ENCODE results near the gene RIMKLB. TPM values are rescaled to one million over a fixed set of nuclear protein-coding genes. Genes with fewer than 3 reads are reported as not detected.

Gene RIMKLB
- total RNA-seq, 1 experiment from 2014 or later: 0.39 TPM

GRCh38 chr12:8695116-8695515 lies 2.7 kb upstream of the RIMKLB start:
- Histone ChIP-seq H3K9me2 (ENCODE audit: insufficient read depth) (no peaks in the 10 kb centered on the region), H3K27ac (ENCODE audit: low read depth, low read length) (no peak overlapping the region), H2AFZ (ENCODE audit: low read depth, low read length, poor library complexity, severe bottlenecking) (no peak overlapping the region), H3K36me3 (ENCODE audit: control insufficient read depth in 1 of 2, insufficient read depth in 2 of 2, low read length in 2 of 2) (no peaks in the 10 kb centered on the region), H3K79me2 (ENCODE audit: insufficient read depth, low read length) (no peaks in the 10 kb centered on the region), H3K4me1 (ENCODE audit: control insufficient read depth in 1 of 2, insufficient read depth in 2 of 2, low read length in 2 of 2) (no peaks in the 10 kb centered on the region), H3K9ac (ENCODE audit: low read length) (no peak overlapping the region), H3K4me3 (replicated peaks in 1 of 2; ENCODE audit: low read depth in 1 of 2, low read length in 2 of 2) (no peak overlapping the region), H3K9me3 (ENCODE audit: control insufficient read depth in 1 of 2, insufficient read depth in 1 of 2, low read depth in 1 of 2, low read length in 2 of 2) (no peaks in the 10 kb centered on the region), H3K27me3 (ENCODE audit: insufficient read depth, low read length) (no peaks in the 10 kb centered on the region), H3K4me2 (ENCODE audit: low read length) (no peak overlapping the region), H4K20me1 (ENCODE audit: insufficient read depth) (no peaks in the 10 kb centered on the region)
- RAD21 ChIA-PET (ENCODE audit: low non-redundant PET in 1 of 2, low total read pairs in 2 of 2, uncharacterized antibody in 2 of 2, unreplicated experiment in 2 of 2): no interaction called here
- BruUV-seq (replicated peaks): no TSS peak
- TF ChIP-seq TCF7L2 (IDR thresholded peaks at IDR 0.05; ENCODE audit: borderline replicate concordance, extremely low read depth, insufficient read depth, insufficient read length): no peak
- no peak for TF ChIP-seq ZFX (IDR thresholded peaks at IDR 0.05)
- no peak for TF ChIP-seq JUND (IDR thresholded peaks at IDR 0.05)
- TF ChIP-seq SP1 (IDR thresholded peaks at IDR 0.05; ENCODE audit: low read depth): no peak
- TF ChIP-seq POLR2AphosphoS5 (IDR thresholded peaks at IDR 0.05; ENCODE audit: low read depth, low read length): no peak
- TF ChIP-seq, protein P1, sequence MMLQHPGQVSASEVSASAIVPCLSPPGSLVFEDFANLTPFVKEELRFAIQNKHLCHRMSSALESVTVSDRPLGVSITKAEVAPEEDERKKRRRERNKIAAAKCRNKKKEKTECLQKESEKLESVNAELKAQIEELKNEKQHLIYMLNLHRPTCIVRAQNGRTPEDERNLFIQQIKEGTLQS (IDR thresholded peaks at IDR 0.05): no peak
- TF ChIP-seq, protein P2, sequence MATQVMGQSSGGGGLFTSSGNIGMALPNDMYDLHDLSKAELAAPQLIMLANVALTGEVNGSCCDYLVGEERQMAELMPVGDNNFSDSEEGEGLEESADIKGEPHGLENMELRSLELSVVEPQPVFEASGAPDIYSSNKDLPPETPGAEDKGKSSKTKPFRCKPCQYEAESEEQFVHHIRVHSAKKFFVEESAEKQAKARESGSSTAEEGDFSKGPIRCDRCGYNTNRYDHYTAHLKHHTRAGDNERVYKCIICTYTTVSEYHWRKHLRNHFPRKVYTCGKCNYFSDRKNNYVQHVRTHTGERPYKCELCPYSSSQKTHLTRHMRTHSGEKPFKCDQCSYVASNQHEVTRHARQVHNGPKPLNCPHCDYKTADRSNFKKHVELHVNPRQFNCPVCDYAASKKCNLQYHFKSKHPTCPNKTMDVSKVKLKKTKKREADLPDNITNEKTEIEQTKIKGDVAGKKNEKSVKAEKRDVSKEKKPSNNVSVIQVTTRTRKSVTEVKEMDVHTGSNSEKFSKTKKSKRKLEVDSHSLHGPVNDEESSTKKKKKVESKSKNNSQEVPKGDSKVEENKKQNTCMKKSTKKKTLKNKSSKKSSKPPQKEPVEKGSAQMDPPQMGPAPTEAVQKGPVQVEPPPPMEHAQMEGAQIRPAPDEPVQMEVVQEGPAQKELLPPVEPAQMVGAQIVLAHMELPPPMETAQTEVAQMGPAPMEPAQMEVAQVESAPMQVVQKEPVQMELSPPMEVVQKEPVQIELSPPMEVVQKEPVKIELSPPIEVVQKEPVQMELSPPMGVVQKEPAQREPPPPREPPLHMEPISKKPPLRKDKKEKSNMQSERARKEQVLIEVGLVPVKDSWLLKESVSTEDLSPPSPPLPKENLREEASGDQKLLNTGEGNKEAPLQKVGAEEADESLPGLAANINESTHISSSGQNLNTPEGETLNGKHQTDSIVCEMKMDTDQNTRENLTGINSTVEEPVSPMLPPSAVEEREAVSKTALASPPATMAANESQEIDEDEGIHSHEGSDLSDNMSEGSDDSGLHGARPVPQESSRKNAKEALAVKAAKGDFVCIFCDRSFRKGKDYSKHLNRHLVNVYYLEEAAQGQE (IDR thresholded peaks at IDR 0.05; ENCODE audit: low read depth): no peak
- TF ChIP-seq CEBPB (IDR thresholded peaks at IDR 0.05; ENCODE audit: low read depth): no peak
- no peak for TF ChIP-seq SRF (IDR thresholded peaks at IDR 0.05; ENCODE audit: low read depth)
- TF ChIP-seq ZNF274 (IDR thresholded peaks at IDR 0.05; ENCODE audit: low read depth, low read length): no peak
- TF ChIP-seq, protein P3, sequence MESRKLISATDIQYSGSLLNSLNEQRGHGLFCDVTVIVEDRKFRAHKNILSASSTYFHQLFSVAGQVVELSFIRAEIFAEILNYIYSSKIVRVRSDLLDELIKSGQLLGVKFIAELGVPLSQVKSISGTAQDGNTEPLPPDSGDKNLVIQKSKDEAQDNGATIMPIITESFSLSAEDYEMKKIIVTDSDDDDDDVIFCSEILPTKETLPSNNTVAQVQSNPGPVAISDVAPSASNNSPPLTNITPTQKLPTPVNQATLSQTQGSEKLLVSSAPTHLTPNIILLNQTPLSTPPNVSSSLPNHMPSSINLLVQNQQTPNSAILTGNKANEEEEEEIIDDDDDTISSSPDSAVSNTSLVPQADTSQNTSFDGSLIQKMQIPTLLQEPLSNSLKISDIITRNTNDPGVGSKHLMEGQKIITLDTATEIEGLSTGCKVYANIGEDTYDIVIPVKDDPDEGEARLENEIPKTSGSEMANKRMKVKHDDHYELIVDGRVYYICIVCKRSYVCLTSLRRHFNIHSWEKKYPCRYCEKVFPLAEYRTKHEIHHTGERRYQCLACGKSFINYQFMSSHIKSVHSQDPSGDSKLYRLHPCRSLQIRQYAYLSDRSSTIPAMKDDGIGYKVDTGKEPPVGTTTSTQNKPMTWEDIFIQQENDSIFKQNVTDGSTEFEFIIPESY (IDR thresholded peaks at IDR 0.05; ENCODE audit: extremely low read depth, insufficient replicate concordance, low read length): no peak
- CTCF ChIA-PET: no interaction called here
- DNase-seq (ENCODE audit: low read depth, low spot score): no peak
- no peak for ATAC-seq
- intact Hi-C loops (cut with micrococcal nuclease): no loop called here
- POLR2A ChIA-PET: no interaction called here

All from HCT116 (cell line).